ENCODE results near the gene ASF1B.

Gene ASF1B

DNA sequence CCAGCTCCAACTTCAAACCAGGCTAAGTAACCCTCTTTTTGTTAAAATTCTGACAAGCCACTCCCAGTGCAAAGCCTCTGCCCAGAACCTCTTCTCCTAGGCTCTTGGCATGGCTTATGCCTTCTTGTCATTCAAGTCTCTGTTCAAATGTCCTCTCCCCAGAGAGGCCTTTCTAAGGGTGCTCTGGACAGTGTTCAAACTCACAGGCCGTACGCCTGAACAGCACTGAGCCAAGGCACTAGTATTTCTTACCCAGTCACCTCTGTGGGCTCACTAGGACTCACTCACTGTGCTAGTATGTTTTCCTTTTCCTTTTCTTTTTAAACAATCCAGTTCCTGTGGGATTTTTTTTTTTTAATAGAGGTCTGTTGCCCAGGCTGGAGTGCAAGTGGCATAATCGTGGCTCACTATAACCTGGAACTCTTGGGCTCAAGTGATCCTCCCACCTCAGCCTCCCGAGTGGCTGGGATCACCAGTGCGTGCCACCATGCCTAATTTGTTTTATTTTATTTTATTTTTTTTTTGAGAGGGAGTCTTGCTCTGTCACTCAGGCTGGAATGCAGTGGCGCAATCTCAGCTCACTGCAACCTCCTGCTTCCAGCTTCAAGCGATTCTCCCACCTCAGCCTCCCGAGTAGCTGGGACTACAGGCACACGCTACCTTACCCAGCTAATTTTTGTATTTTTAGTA is 2.3 kb upstream of the ASF1B start:
- no peaks in the 10 kb centered on the region for H3K27me3 Mint-ChIP-seq
- H3K36me3 Mint-ChIP-seq (ENCODE audit: low read depth), result peaks cover 20% of the 10 kb centered on the region

DNA sequence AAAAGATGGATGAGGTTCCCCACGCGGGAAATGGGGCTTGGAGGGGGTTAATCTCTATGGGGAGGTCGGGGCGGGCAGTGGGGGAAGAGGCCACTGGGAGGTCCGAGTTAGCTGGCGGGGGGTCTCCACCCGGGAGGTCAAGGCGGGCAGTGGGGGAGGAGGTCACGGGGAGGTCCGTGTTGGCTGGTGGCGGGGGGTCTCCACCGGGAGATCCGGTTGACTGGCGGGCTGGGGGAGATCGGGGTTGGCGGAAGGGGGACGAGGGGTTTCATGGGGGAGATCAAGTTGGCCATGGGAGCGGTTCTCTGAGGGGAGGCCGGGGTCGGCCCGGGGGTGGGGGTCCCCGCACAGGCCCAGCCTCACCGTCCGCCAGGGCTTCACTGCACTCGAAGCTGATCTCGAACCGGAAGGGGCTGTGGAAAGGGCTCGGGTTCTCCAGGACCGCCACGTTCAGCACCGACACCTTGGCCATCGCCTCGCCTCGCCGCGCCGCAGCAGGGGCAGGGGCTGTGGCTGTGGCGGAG is 342 bp downstream of the ASF1B start:
- intact Hi-C loops (cut with micrococcal nuclease), result loop anchor here (2.0 kb wide), 2 partner anchors 55 to 63 kb away; partner anchors contain the start of gene MISP3
- H3K4me3 Mint-ChIP-seq, result peak overlapping the region; percentile 86

More for the DNA sequence above, 2.3 kb upstream of the ASF1B start:
- peak overlapping the region; percentile 73 for H3K27ac Mint-ChIP-seq
- no peaks in the 10 kb centered on the region for H3K9me3 Mint-ChIP-seq
- peaks cover 43% of the 10 kb centered on the region for H3K4me1 Mint-ChIP-seq (ENCODE audit: low read depth)
- H3K4me3 Mint-ChIP-seq, result peak overlapping the region; percentile 44
- intact Hi-C loops (cut with micrococcal nuclease), result no loop called here

DNA sequence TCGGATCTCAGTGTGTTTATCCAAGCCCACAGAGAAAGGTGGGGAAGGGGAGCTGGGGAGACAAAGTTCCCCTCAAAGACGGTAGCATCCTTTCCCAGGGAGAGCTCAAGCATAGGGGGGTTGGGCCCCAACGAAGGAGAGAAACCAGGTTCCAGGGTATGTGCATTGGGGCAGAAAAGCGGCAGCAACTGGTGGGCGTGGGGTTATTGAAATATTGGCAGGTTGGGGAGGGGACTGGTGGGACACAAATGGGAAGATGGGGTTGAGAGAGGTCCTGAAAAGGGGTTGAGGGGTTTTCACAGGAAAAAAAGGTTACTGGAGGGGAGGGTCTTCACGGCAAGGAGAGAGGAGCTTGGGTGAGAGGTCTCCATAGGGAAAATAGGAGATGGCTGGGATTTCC is 1.0 kb downstream of the ASF1B start:
- H3K27ac Mint-ChIP-seq, result peak overlapping the region; percentile 88

More for the DNA sequence above, 342 bp downstream of the ASF1B start:
- Mint-ChIP-seq H3K9me3 (no peaks in the 10 kb centered on the region), H3K36me3 (ENCODE audit: low read depth) (peaks cover 10% of the 10 kb centered on the region), H3K27me3 (no peaks in the 10 kb centered on the region), H3K27ac (peak overlapping the region; percentile 88), H3K4me1 (ENCODE audit: low read depth) (peaks cover 34% of the 10 kb centered on the region)

DNA sequence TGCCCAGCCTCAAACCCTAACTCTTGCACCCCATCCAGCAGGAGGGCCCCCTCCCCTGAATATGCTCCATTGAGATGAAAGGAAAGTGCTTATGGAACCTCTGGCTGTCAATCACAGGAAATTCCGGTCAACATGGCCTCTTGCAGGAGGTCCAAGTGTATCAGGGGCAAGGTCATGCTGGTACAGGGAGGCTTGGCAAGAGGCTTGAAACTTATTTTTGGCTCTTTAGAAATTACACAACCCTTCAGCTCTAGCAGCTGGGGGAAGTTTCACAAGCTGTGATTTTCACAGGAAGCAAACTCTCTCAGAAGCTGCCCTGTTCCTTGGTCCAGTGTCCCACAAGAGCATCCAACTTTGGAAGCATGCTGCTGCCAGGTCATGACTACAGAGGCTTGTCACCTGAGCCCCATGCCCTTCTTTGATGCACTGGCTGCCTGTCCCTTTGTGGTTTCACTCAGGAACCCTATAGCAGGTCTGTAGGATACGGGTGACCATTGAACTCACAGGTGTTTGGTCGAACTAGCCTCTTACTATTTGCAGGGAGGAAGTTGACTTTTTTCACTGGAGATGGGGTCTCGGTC is 8.4 kb downstream of the ASF1B start:
- H3K4me1 Mint-ChIP-seq (ENCODE audit: low read depth), result peaks cover 25% of the 10 kb centered on the region
- peak overlapping the region; percentile 78 for H3K27ac Mint-ChIP-seq
- H3K36me3 Mint-ChIP-seq (ENCODE audit: low read depth), result no peaks in the 10 kb centered on the region
- H3K4me3 Mint-ChIP-seq, result no peak overlapping the region
- H3K9me3 Mint-ChIP-seq, result no peaks in the 10 kb centered on the region
- no peaks in the 10 kb centered on the region for H3K27me3 Mint-ChIP-seq
- intact Hi-C loops (cut with micrococcal nuclease), result no loop called here

More for the DNA sequence above, 1.0 kb downstream of the ASF1B start:
- H3K9me3 Mint-ChIP-seq, result no peaks in the 10 kb centered on the region
- intact Hi-C loops (cut with micrococcal nuclease), result no loop called here
- no peaks in the 10 kb centered on the region for H3K27me3 Mint-ChIP-seq
- H3K4me1 Mint-ChIP-seq (ENCODE audit: low read depth), result peaks cover 34% of the 10 kb centered on the region
- H3K4me3 Mint-ChIP-seq, result peak overlapping the region; percentile 86
- H3K36me3 Mint-ChIP-seq (ENCODE audit: low read depth), result peaks cover 10% of the 10 kb centered on the region

DNA sequence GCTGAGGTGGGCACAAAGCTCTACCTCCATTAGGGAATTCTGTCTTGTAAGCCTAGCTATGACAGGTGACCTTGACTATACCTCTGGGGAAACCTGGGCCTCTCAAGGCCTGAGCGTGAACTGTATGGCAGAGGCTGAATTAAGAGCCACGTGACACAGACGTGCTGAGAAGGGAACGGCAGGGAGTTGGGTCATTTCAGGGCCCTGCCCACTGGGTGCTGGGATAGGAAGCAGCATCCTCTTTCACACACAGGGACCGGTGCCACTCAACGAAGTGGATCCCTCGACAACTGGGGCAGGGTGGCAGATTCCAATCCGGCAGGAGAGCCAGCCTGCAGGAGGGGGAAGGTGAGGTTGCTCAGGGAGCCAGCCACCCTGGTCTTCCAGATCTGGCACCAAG is 9.2 kb downstream of the ASF1B start:
- Mint-ChIP-seq H3K27me3 (no peaks in the 10 kb centered on the region), H3K27ac (peak overlapping the region; percentile 78), H3K36me3 (ENCODE audit: low read depth) (no peaks in the 10 kb centered on the region), H3K9me3 (no peaks in the 10 kb centered on the region), H3K4me3 (no peak overlapping the region), H3K4me1 (ENCODE audit: low read depth) (peaks cover 25% of the 10 kb centered on the region)
- intact Hi-C loops (cut with micrococcal nuclease), result no loop called here

DNA sequence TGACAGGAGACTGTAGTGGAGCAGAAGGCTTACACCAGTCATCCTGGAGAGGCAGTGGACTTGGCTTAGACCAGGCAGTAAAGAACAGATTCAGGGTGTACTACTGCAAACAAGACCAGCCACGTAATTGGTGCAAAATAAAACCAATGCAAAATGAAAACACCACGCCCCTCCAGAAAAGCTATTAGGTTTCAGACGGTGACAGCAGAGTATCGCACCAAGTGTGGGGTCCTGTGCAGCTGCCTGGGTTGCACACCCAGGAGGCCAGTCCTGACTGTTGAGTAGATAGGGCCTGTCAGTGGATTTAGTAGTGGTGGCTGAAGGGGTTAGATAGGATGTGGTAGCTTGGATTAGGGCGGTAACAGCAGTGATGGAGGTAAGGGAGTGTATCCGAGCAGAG is 13.5 kb downstream of the ASF1B start:
- intact Hi-C loops (cut with micrococcal nuclease), result no loop called here
- no peaks in the 10 kb centered on the region for H3K9me3 Mint-ChIP-seq
- H3K36me3 Mint-ChIP-seq (ENCODE audit: low read depth), result no peaks in the 10 kb centered on the region
- H3K27me3 Mint-ChIP-seq, result no peaks in the 10 kb centered on the region
- H3K4me1 Mint-ChIP-seq (ENCODE audit: low read depth), result peaks cover 39% of the 10 kb centered on the region
- no peak overlapping the region for H3K4me3 Mint-ChIP-seq
- no peak overlapping the region for H3K27ac Mint-ChIP-seq

DNA sequence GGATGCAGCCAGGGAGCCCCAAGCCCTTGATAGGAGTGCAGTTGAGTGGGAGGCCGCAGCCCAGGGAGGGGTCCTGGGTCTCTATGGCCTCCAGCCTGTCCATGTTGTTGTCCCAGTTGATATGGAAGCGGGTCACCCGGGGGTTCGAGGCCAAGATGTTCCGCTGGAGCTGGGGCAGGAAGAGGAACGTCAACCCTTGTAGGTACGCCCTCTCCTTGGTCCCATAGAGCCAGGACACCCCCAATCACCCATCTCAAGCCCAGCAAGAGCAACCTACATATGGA is 15.9 kb downstream of the ASF1B start:
- Mint-ChIP-seq H3K36me3 (ENCODE audit: low read depth) (peaks cover 16% of the 10 kb centered on the region), H3K4me1 (ENCODE audit: low read depth) (peaks cover 44% of the 10 kb centered on the region), H3K4me3 (no peak overlapping the region), H3K9me3 (no peaks in the 10 kb centered on the region), H3K27me3 (no peaks in the 10 kb centered on the region), H3K27ac (peak overlapping the region; percentile 93)
- intact Hi-C loops (cut with micrococcal nuclease), result no loop called here

DNA sequence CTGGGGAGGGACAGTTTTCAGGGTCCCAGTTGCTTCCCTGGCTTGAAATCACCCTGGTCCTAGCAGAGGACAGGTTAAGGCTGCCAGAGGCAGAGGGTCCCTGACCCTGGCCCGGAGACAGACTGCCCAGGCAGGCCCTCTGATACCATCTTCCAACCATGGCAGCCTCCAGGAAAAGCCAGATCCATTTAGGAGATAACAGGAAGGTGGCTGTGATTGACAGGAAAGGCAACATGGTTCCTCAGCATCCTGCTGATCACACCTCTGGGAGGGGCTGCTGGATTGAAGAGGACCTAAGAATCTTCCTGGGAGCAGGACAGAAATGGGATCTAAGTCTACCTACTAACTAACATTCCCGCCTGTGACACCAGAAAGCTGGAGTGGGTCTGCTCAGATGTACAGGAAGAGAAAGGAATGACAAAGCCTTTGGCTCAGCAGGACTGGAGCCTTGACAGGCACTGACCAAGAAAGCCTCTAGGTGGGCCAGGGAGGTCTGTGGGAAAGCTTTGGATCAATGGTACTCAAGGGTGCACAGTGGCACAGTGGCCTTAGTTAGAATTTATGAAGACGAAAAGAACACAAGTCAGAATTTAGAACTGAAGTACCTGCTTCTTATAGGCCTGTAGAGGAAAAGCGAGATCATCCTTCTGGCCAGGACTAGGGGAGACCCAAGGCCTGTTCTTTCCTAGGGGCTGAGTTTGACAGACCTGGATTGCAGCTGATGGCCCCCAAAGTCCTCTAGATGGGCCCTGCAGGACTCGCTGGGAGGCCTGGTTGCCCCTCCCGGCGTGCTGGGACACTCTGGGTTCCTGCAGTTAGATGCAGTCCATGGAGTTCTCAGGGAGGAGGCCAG is 16.5 kb downstream of the ASF1B start:
- peak overlapping the region; percentile 93 for H3K27ac Mint-ChIP-seq
- no peak overlapping the region for H3K4me3 Mint-ChIP-seq
- no peaks in the 10 kb centered on the region for H3K27me3 Mint-ChIP-seq
- peaks cover 16% of the 10 kb centered on the region for H3K36me3 Mint-ChIP-seq (ENCODE audit: low read depth)
- H3K4me1 Mint-ChIP-seq (ENCODE audit: low read depth), result peaks cover 46% of the 10 kb centered on the region
- intact Hi-C loops (cut with micrococcal nuclease), result loop anchor here (5.0 kb wide), 1 partner anchor 38 kb away; no protein-coding TSS in a partner anchor
- H3K9me3 Mint-ChIP-seq, result no peaks in the 10 kb centered on the region

DNA sequence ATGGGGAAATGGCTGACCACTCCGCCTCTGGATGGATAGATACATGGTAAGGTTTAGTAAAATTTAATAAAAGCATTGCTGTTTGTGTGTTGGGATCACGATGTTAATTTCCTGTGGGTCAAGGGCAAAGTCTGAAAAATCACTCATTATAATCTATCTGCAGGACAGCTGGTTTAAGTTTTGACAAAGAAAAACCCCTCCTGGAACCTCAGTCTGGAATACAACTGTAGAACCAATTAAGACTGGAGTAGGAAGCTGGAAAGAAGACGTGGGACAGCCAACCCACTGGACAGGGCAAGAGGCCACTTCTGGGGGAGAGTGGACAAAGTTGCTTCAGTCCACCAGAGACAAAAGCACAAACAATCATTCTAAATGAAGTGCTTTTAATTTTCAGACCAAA is 17.2 kb downstream of the ASF1B start:
- intact Hi-C loops (cut with micrococcal nuclease), result loop anchor here (5.0 kb wide), 1 partner anchor 37 kb away; no protein-coding TSS in a partner anchor
- H3K9me3 Mint-ChIP-seq, result no peaks in the 10 kb centered on the region
- H3K4me1 Mint-ChIP-seq (ENCODE audit: low read depth), result peaks cover 54% of the 10 kb centered on the region
- peaks cover 16% of the 10 kb centered on the region for H3K36me3 Mint-ChIP-seq (ENCODE audit: low read depth)
- H3K4me3 Mint-ChIP-seq, result peak overlapping the region; percentile 75
- peak overlapping the region; percentile 93 for H3K27ac Mint-ChIP-seq
- no peaks in the 10 kb centered on the region for H3K27me3 Mint-ChIP-seq

DNA sequence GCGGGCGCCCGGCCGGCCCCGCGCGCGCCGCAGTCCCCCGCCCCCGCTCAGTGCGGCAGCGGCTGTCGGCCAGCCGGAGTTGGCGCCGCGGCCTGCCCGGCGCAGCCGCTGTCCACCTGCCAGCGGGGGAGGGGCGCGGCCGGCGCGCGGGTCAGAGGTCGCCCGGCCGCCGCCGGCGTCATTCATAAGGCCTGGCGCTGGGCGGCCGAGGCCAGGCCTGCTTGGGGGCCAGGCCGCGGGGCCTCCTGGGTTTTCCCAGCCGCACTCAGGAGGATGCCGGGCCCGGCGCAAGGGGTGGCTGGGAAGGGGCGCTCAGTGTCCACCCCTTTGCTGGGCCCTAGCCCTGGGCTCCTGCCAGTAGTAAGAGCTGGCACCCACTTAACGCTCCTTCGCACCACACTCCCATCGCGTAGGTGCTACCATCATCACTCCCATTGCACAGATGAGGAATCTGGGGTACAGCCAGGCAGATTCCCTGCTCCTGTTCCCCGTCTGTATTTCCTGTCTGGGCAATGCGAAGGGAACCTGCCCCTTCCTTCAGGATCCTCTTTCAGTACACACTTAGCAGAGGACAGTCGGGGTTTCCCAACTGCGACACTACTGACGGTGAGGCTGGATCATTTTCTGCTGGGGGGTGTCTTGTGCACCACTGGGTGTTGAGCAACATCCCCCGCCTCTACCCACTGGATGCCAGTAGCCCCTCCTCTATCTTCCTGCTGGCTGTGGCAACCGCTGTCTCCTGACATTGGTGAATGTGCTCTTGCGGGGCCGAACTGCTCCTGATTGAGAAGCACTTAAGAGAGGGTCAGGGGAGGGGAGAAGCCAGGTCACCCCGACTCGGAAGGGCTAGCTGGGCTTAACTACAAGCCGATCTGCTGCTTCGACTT is 18.0 kb downstream of the ASF1B start:
- H3K9me3 Mint-ChIP-seq, result no peaks in the 10 kb centered on the region
- H3K36me3 Mint-ChIP-seq (ENCODE audit: low read depth), result peaks cover 16% of the 10 kb centered on the region
- peaks cover 61% of the 10 kb centered on the region for H3K4me1 Mint-ChIP-seq (ENCODE audit: low read depth)
- H3K4me3 Mint-ChIP-seq, result peak overlapping the region; percentile 75
- H3K27me3 Mint-ChIP-seq, result no peaks in the 10 kb centered on the region
- intact Hi-C loops (cut with micrococcal nuclease), result loop anchor here (1.0 to 5.0 kb wide), 2 partner anchors 19 to 36 kb away; no protein-coding TSS in a partner anchor
- peak overlapping the region; percentile 93 for H3K27ac Mint-ChIP-seq

DNA sequence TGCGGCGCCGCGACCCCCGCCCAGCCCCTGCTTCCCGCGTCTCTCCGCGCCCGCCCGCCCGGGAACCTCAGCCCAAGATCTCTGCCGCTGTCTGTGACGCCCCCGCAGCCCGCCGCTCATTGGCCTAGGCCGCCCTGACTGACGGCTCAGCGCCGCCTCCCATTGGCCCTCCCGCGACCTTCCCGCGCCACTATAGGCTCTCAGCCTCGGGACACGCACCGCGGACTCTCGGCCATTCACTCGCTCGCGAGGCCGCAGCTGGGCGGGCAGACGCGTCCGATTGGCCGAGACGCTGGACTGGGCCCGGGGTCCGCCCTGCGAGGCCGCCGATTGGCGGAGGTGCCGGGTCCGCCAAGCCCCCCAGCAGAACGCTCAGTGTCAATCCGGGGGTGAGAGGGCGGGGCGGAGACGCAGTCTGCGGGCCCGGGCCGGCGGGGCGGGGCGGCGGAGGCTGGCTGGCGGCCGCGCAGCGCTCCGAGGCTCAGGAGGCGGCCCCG is 18.7 kb downstream of the ASF1B start, which contains the start of gene PRKACA:
TSS of gene PRKACA (minus strand) at position 95 of the 497 bp plus-strand sequence. CDS start 215 bp downstream, outside the sequence.
- peak within 1 kb of the TSS; percentile 93 for H3K27ac Mint-ChIP-seq
- H3K27me3 Mint-ChIP-seq, result no peaks in the 10 kb centered on the region
- H3K4me1 Mint-ChIP-seq (ENCODE audit: low read depth), result peaks cover 68% of the 10 kb centered on the region
- H3K4me3 Mint-ChIP-seq, result peak within 1 kb of the TSS; percentile 92
- intact Hi-C loops (cut with micrococcal nuclease), result loop anchor here (1.0 to 5.0 kb wide), 3 partner anchors 20 to 35 kb away; partner anchors contain the start of gene SAMD1
- H3K36me3 Mint-ChIP-seq (ENCODE audit: low read depth), result peaks cover 16% of the 10 kb centered on the region
- no peaks in the 10 kb centered on the region for H3K9me3 Mint-ChIP-seq

DNA sequence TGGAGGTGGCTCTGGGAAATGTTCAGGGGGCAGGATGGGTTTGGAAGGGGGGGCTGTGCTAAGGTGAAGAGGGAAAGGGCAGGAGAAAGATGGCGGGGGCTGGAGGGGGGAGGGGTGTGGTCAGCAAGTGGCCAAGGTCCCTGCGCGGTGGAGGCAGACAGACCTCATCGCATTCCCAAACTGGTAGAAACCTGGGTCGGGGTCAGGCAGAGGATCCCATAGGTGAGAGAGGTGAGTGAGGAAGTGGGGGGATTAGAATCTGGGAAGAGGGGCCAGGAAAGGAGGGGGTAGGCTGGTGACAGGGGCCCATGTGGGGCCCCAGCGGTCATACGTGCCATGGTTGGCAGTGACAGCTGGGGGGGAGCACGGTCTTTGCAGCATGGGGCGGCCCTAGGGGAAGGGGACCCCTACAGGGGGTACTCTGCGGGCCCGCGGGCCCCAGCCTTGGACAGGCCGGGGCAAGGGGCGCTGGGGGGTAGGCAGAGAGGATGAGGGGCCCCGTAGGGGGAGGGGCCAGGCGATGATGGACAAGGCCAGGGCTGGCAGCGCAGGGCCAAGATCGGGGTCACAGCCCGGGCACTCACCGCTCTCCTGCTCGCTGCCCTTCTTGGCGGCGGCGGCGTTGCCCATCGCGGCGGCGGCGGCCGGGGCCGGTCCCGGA is 19.3 kb downstream of the ASF1B start:
- H3K27me3 Mint-ChIP-seq, result no peaks in the 10 kb centered on the region
- H3K27ac Mint-ChIP-seq, result peak overlapping the region; percentile 93
- peaks cover 74% of the 10 kb centered on the region for H3K4me1 Mint-ChIP-seq (ENCODE audit: low read depth)
- H3K4me3 Mint-ChIP-seq, result peak overlapping the region; percentile 92
- H3K36me3 Mint-ChIP-seq (ENCODE audit: low read depth), result peaks cover 16% of the 10 kb centered on the region
- intact Hi-C loops (cut with micrococcal nuclease), result loop anchor here (2.0 to 5.0 kb wide), 2 partner anchors 26 to 35 kb away; partner anchors contain the start of gene SAMD1
- H3K9me3 Mint-ChIP-seq, result no peaks in the 10 kb centered on the region
